ENCODE data around the gene ISL1.

- no peak for TF ChIP-seq EZH2 (IDR thresholded peaks at IDR 0.05; ENCODE audit: borderline replicate concordance, low read depth, low read length, poor library complexity, severe bottlenecking)
- TF ChIP-seq CTCF (conservative IDR thresholded peaks at IDR 0.05; ENCODE audit: low read depth, low read length), result no peak
These were observed 4.0 kb downstream of the ISL1 start for GRCh38 chr5:51386916-51387883.
